Mucosa of descending colon (tissue), 3 donors: ENCODE measurements around the gene TAS2R60. TPM values are rescaled to one million over a fixed set of nuclear protein-coding genes. Genes with fewer than 3 reads are reported as not detected.
"Not testable (repeated sequence)": the region's sequence is repeated elsewhere in the genome, so short reads cannot be mapped to it uniquely, and the experiment has no call there.

ENCODE experiments used
- ATAC-seq: fragments of 200-7000 bp; cut with Tn5 transposase; one replicate; pipeline ENCODE4 v1.9.1; 2020; ENCODE audit warnings: mild to moderate bottlenecking, moderate library complexity
- DNase-seq, 3 donors: peaks; one replicate each; pipeline ENCODE4 v3.0.0-alpha.2; 2020
- H3K36me3 ChIP-seq: fragments of 200-600 bp; one replicate; pipeline ENCODE4 v1.8.0; 2021; ENCODE audit warnings: low read depth, mild to moderate bottlenecking
- H3K4me1 ChIP-seq: fragments of 200-600 bp; one replicate; pipeline ENCODE4 v1.8.0; 2021; ENCODE audit warnings: low read depth, mild to moderate bottlenecking
- H3K4me3 ChIP-seq: fragments of 200-600 bp; one replicate; pipeline ENCODE4 v1.8.0; 2021; ENCODE audit warnings: mild to moderate bottlenecking
- H3K9me3 ChIP-seq: fragments of 200-600 bp; one replicate; pipeline ENCODE4 v1.8.0; 2021; ENCODE audit warnings: mild to moderate bottlenecking
- CTCF ChIP-seq: fragments of 200-600 bp; IDR thresholded peaks from one replicate; pipeline ENCODE4 v1.8.0; 2022; ENCODE audit warnings: antibody characterized with exemption, mild to moderate bottlenecking
- intact Hi-C, 2 donors: fragments of 100-400 bp; cut with DNase I in 1 of 2; cut with micrococcal nuclease in 1 of 2; formaldehyde crosslinking; loops; one replicate each; pipeline versions ENCODE4 v1.11.0 to v1.11.1; 2022; cut with DNase I, micrococcal nuclease
- total RNA-seq, 3 donors: library from RNA; stranded (reverse); fragmentation: NEBNext Ultra II Directional in 2 of 3; extraction: Animal tissue kit (Norgen Biotek cat#: 25700) in 2 of 3; gene quantifications; one replicate each; pipeline versions ENCODE4 v1.2.1 to v1.2.4, GENCODE V29; 2021 to 2023
- donor health status: DM: no; HTN: no; CAD: no; lungs with moderate emphysema.
- donor health status: DM: no; HTN: no; CAD: no.
- donor health status: DM: no; HTN: yes; CAD: no.

TAS2R60 gene
- total RNA-seq, 3 donors from 2014 or later, result 0.32 TPM; not detected in 2

DNA sequence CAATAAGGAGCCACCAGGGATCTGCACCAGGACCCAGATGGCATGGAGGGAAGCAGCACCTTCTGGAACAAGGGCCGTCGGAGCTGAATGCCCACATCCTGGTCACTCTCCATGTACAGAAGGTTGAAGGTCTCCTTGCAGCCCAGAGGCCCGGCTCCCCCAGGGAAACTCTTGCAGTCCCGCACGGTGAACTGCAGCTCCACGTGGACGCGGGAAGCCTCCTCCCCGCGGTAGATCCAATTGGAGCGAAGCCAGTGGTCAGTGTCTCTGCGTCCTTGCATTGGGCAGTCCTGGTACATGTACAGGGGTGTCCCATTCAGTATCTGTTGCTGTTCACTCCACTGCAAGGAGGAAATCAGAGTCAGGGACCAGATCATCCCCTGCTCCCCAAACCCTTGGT is 42.0 kb upstream of the TAS2R60 start:
- Histone ChIP-seq H3K4me3 (no peak overlapping the region), H3K4me1 (no peaks in the 10 kb centered on the region), H3K9me3 (no peaks in the 10 kb centered on the region), H3K36me3 (no peaks in the 10 kb centered on the region)
- intact Hi-C loops, result no loop called here
- ATAC-seq (no peak), DNase-seq (no peak)
- TF ChIP-seq CTCF, result no peak

GRCh38 chr7:143402233-143402632 is 41.0 kb upstream of the TAS2R60 start:
- H3K4me1 ChIP-seq, intact Hi-C loops, H3K4me3 ChIP-seq, DNase-seq, ATAC-seq, H3K9me3 ChIP-seq, H3K36me3 ChIP-seq: not testable (repeated sequence)

GRCh38 chr7:143405173-143406001 is 37.9 kb upstream of the TAS2R60 start:
- intact Hi-C loops, result no loop called here
- Histone ChIP-seq H3K4me1 (peaks cover 13% of the 10 kb centered on the region), H3K9me3 (no peaks in the 10 kb centered on the region), H3K4me3 (no peak overlapping the region), H3K36me3 (no peaks in the 10 kb centered on the region)
- ATAC-seq (no peak), DNase-seq (peak in 2 of 3 donors; percentile 57 to 58)
- no peak for TF ChIP-seq CTCF

GRCh38 chr7:143406002-143406357 is 37.3 kb upstream of the TAS2R60 start:
- intact Hi-C loops, result no loop called here
- peaks cover 13% of the 10 kb centered on the region for H3K4me1 ChIP-seq
- ATAC-seq (no peak), DNase-seq (no peak)
- no peaks in the 10 kb centered on the region for H3K9me3 ChIP-seq
- no peak overlapping the region for H3K4me3 ChIP-seq
- TF ChIP-seq CTCF, result no peak
- H3K36me3 ChIP-seq, result no peaks in the 10 kb centered on the region

- intact Hi-C loops, result no loop called here
- ATAC-seq (peak; percentile 20), DNase-seq (peak in 1 of 3 donors; percentile 40)
- H3K4me1 ChIP-seq, result peaks cover 13% of the 10 kb centered on the region
- H3K4me3 ChIP-seq, result peak overlapping the region; percentile 47
- H3K9me3 ChIP-seq, result no peaks in the 10 kb centered on the region
- H3K36me3 ChIP-seq, result no peaks in the 10 kb centered on the region
- TF ChIP-seq CTCF, result no peak
Measured at GRCh38 chr7:143407287-143408251, 35.7 kb upstream of the TAS2R60 start.

GRCh38 chr7:143408252-143408685 is 35.0 kb upstream of the TAS2R60 start:
- H3K36me3 ChIP-seq, result no peaks in the 10 kb centered on the region
- intact Hi-C loops, result no loop called here
- H3K4me3 ChIP-seq, result peak overlapping the region; percentile 47
- TF ChIP-seq CTCF, result no peak
- no peaks in the 10 kb centered on the region for H3K9me3 ChIP-seq
- no peak for DNase-seq
- peaks cover 13% of the 10 kb centered on the region for H3K4me1 ChIP-seq
- ATAC-seq, result peak; percentile 27
